HG03196 (cell line): ENCODE results near the gene AGK.
"Not testable (repeated sequence)": the region's sequence is repeated elsewhere in the genome, so short reads cannot be mapped to it uniquely, and the experiment has no call there.

Source experiments
- ATAC-seq: cut with Tn5 transposase; IDR thresholded peaks from one replicate; pipeline ENCODE4 v1.9.1; 2021; ENCODE audit not compliant: unreplicated experiment

AGK gene

DNA sequence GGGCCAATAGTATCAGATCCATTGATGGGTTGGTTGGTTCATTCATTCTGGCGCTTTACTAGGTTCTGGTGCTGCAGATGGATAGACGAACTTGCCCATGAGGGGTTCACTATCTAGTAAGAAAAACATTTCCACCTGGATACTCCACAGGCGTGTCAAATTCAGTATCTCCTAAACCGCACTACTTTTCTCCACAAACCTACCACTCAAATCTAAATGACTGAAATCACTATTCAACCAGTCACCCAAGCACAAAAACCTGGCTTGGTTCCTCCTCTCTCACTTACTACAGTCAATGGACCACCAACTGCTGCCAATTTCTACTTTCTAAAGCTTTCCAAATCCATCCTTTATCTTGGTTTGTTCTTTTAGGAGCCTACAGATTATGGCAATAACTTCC lies 572 bp downstream of the AGK start:
- ATAC-seq, result no peak

DNA sequence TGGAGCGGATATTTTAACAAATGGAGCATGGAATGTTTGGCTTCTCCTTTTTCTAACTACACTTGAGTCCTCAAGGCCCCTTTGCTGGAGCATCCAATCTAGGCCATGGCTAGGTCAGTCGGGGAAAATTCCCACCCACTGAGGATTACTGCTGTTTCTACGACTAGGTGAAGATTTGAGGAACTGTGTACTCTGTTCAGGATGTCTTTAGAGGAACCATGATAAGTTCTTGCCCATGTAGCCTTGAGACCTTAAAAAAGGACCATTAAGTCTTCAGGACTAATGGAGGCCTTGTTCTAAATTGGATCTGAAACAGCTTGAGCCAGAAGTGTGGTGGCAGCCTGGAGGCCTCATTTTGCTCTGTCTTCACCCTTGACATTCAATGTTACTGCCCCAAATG lies 6.2 kb downstream of the AGK start:
- no peak for ATAC-seq

DNA sequence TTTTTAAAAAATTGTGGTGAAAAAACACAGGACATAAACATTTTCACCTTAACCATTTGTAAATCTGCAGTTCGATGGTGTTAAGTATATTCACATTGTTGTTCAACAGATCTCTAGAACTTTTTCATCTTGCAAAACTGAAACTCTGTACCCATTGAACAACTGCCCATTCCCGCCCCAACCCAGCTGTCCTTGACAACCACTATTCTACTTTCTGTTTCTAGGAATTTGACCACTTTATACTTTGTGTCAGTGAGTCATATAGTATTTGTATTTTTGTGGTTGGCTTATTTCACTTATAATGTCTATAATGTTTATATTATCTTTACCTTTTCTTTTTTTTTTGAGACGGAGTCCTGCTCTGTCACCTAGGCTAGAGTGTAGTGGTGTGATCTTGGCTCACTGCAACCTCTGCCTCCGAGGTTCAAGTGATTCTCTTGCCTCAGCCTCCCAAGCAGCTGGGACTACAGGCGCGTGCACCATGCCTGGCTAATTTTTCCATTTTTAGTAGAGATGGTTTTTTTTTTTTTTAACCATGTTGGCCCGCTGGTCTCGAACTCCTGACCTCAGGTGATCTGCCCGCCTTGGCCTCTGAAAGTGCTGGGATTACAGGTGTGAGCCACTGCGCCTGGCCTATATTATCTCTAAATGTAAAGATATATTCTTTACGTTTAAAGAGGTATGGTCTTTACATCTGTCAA lies 6.8 kb downstream of the AGK start:
- peak; percentile 56 for ATAC-seq

DNA sequence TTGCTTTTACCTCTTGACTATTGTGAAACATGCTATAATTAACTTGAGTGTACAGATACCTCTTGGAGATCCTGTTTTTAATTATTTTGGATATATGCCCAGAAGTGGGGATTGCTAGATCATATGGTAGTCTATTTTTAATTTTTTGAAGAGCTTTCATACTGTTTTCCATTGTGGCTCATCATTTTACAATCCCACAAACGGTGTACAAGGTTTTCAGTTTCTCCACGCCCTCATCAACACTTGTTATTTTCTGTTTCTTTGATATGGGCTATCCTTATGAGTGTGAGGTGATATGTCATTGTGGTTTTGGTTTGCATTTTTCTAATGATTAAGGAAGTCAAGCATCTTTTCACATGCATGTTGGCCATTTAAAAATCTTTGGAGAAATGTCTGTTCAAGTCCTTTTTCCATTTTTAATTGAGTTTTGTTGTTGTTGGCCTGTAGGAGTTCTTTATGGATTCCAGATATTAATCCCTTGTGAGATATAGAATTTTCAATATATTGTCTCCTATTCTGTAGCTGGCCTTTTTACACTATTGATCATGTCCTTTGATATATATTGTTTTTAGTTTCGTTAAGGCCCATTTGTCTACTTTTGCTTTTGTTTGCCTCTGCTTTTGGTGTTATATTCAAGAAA lies 7.5 kb downstream of the AGK start:
- peak; percentile 59 for ATAC-seq

DNA sequence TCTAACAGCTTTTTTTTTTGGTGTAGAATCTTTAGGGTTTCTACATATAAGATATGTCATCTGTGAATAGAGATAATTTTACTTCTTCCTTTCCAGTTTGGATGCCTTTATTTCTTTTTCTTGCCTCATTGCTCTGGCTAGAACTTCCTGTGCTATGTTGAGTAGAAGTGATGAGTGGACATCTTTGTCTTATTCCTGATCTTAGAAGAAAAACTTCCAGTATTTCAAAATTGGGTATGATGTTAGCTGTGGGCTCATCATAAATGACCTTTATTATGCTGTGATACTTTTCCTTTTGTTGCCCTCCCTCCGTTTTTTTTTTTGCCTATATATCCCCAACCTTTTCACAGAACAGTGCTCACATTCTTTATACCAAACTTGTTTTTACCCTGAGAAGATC lies 8.8 kb downstream of the AGK start:
- no peak for ATAC-seq

DNA sequence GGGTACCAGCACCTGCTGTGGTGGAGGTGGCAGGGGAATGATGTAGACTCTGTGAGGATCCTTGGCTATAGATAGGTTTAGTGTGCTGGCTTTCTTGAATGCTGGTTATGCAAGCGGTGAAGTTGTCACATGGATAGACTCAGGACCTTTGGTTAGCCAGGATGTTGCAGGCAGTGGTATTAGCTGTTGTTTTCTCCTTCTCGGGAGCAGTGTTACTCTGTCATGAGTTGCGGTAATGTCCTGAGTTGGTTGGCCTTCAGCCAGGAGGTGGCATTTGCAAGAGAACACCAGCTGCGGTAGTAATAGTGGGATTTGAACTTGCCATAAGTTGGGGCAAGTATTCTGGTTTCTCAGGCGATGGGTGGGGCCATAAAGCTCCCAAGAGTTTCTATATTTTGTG lies 10.8 kb downstream of the AGK start:
- ATAC-seq, result no peak

DNA sequence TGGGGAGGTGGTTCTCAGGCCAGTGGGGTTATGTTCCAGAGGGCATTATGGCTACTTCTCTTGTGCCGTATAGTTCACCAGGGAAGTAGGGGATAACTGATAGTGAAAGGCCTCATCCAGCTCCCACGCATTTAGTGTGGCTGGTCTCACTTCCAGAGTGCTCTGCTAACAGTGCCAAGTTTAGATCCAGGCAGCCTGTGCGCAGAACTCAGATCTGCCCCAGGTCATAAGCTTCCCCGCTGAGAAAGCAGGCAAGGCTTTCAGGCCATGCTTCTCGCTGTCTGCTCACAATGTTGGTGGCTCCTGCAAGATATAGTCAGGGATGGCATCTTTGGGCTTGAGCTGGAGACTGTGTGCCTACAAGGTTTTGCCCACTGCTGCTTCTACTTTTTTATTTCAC lies 11.3 kb downstream of the AGK start:
- ATAC-seq, result no peak

DNA sequence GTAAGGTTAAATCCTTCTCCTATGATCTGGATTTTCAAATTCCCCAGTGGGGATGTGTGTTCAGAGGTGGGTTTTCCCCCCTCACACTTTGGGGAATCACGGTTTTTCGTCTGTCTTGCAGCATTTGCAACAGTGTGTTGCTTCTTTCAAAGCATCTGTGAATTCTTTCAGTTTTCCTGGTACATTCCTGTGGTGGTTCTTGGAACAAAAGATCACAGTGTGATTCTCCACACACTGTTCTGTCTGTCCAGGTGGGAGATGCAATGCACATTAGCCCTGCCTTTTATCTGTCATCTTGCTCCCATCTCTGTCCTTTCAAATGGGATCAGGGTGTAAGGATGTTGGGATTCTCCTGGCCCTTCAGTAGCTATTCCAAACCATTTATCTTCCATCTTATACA lies 11.8 kb downstream of the AGK start:
- ATAC-seq, result no peak

DNA sequence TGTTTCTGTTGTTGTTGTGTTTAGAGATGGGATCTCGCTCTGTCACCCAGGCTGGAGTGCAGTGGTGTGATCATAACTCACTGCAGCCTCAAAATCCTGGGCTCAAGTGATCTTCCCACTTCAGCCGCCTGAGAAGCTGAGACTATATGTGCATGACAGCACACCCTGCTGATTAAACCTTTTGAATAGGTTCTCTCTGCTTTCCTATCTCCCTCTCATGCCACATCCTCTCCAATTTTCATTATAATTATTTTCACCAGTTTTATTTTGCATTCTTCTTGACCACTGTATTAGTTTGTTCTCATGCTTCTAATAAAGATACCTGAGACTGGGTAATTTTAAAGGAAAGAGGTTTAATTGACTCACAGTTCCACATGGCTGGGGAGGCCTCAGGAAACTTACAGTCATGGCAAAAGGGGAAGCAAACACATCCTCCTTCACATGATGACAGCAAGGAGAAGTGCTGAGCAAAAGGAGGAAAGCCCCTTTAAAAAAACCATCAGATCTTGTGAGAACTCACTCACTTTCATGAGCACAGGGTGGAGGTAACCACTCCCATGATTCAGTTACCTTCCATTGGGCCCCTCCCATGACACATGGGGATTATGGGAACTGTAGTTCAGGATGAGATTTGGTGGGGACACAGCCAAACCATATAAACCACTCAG lies 12.9 kb downstream of the AGK start:
- ATAC-seq, result no peak

DNA sequence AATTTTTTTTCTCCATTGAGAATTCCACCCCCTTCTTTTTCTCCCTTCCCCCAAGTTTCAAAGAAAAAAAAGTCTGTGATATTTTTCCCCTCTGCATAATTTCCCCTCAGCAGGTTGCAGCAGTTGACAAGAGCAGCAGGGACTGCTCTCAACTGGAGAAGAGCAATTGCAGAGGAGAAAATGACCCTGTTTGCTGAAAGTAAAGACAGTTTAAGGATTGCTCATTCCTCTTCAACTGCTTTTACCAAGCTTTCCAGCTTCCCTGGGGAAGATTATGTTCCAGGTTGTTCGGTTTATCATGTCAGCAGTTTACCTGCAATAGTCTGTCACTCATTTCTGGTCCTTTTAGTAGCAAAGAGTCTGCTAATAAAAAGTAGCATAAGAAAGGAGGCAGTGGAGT lies 16.2 kb downstream of the AGK start:
- ATAC-seq, result no peak

DNA sequence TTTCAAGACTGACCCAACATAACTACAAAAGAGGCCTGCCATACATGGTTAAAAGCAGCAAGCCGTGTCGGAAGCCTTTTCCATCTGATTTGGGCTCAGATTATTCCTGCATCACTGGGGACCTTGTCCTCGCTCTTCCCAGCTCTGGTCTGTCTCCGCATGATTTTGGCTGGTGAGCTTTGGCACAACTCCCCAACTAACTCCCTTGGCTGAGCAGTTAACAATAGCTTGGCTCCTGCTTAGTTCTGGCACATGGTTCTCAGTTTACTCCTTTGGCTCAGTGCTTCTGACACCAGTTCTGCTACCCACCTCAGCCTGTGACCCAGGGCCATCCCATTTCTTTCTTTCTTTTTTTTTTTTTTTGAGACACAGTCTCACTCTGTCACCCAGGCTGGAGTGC lies 17.0 kb downstream of the AGK start:
- no peak for ATAC-seq

DNA sequence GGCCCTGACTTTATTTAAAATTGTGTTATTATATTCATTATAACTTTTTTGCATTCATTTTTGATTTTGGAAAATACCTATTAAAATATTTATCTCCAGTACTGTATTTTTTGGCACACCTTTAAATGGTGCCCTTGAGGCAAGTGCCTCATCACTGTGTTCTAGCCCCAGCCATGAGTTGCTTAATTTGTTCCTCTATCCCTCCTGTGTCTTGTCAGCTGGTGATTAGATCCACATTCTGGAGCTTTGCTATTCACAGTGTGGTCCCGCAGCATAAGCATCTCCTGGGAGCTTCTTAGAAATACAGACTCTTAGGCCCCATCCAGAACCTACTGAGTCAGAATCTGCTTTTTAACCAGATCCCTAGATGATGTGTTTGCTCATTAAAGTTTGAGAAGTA lies 19.8 kb downstream of the AGK start:
- ATAC-seq, result no peak

DNA sequence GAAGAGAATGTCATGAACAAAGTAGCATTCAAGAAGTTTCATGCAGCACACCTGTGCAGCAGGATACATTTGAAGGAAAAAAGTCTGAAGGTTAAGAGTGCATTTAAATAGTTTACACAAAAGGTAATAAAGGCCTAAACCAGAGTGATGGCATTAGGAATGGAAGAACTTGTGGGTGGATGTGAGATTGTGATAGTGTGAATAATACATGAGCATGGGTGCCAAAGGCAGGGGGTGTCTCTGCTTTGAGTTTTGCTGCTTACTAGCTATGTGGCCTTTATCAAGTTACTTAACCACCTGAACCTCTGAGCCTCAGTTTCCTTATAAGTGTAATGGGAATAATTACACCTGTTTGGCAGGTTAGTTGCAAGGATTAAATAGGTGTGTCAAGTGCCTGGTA lies 21.0 kb downstream of the AGK start:
- ATAC-seq, result no peak

DNA sequence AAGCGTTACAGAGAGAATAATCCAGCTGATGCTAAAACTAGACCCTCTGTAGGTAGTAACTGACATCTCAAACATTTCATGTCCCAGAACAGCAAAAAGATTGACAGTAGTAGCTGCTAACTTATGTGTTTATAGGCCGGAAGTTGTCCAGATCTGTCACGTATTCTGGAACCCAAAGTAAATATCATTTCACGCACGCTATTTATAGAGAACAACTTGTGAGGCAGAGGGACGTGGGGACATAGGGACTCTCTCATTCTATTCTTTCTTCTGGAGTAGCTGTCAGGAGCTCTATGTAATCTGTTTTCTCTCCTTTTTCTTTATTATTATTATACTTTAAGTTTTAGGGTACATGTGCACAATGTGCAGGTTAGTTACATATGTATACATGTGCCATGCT lies 22.3 kb downstream of the AGK start:
- ATAC-seq, result no peak

DNA sequence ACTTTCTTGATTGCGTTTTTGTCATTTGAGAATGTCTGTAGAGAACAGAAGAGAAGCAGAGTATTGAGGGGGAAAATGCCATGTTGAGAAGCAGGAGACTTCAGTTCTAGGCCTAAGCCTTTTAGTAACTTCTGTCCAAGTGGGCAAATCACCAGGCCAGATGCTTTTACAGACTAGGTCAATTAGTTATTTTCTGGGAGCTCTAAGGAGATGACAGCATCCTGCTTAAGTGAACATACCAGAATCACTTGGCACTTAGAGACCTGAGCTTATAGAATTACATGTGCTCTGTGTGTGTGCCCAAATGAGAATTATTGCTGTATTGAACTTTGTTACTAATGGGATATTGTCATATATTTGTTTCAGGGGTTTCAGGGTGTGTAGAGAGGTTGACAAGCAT lies 24.0 kb downstream of the AGK start:
- no peak for ATAC-seq

DNA sequence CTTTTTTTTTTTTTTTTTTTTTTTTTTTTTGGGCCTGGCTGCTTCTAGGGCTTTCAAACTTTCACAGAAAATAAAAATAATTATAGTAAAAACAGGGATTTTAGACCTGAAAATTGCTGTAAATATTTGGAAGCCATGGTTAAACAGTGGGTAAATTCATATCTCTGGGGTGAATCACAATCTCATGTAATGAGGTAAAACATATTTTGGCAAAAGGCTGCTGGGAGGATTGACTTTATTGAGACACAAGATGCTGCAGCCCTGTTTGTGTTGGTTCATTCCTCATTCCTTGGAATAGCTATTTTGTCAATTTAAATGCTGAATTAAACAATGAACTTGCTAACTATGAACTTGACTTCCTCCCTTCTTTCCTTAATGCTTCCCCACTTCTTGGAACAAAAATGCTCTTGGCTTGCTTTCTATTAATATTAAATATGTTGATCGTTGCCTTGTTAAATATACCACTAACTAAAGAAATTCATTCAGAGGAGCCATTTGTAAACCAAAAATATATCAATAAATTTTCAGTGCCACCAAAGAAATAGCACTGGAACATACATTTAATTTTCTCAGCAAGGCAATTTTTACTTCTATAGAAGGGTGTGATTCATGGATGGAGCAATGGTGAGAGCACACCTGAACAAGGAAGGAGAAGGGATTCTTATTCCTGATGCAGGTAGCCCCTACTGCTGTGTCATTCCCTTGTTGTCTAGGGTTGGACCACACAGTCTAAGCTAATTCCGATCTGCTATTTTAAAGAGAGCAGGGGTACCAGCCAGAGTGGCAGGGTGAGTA lies 24.6 kb downstream of the AGK start:
- ATAC-seq, result no peak

DNA sequence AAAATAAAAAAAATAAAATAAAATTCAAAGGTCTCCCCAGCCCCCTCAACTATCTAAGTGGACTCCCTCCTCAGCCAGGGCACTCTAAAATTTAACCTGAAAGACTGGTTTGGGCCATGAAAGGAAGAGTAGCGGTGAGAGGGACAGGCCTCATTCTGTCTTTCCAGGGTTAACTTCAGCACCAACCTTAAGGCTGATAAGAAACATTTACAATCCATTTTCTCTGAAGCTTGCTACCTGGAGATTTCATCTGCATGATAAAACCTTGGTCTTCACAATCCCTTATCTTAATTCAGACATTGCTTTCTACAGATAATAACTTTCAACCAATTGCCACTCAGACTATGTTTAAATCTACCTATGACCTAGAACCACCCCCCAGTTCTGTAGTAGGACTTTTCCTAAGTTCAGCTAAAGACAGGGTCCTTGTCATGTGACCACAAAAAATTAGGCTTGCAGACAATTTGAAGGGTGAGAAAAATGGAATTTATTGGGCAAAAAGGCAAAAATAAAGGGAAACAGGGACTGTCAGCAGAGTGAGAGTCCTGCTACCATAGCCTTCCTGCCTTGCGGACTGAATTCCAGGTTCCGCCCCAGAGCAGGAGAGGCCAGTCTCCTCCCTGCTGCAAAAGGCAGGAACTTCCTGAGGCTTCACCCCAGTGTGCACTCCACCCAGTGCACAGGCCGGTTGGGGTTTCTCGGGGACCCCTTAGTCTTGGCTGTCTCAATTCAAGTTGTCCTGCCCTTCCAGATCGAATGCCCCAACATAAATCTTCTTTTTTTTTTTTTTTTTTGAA lies 26.0 kb downstream of the AGK start:
- no peak for ATAC-seq

DNA sequence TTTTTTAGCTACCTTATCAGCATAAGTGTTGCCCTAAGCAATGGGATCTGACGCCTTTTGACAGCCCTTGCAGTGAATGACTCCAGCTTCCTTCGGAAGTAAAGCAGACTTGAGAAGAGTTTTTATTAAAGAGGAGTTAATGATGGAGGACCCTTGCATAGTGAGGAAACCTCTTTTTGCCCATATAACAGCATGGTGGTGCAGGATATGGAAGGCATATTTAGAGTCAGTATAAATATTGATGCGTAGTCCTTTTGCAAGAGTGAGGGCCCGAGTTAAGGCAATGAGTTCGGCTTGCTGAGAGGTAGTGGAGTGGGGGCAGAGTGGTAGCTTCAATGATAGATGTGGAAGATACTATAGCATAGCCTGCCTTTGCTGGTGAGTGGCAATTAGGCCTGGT lies 28.7 kb downstream of the AGK start:
- ATAC-seq, result not testable (repeated sequence)

DNA sequence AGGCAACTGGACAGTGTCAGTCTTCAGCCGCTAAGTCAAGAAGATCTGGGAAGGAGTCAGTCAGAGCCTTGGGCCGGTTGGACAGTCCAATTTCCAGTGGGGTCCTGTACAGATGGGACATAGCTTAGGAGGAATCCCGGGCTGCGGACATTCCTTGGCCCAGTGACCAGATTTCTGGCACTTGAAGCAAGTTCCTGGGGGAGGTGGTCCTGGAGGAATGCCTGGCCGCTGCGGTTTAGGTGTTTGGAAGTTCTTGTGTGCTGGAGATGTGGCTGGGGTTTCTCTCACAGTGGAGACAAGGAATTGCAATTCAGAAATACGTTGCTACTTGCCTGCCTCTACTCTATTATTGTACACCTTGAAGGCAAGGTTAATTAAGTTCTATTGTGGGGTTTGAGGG lies 30.9 kb downstream of the AGK start:
- ATAC-seq, result not testable (repeated sequence)

DNA sequence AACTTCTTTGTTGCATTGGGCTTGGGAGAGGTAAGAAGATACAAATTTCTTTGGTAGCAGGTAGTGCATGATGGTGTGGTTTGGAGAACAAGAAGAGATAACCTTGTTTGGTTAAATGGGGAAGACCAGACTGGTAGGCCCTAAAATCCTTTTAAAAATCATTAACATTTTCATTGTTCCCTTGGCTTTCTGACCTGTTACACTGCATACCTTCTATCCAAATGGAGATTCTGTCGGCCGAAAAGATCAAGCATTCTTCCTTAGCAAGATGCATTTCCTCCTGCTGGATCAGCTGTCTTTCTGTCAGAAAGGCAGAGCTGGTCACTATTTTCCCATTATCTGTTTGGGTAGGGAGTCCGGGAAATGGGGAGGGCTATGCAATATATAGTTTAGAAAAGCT lies 33.7 kb downstream of the AGK start:
- no peak for ATAC-seq
